Liver (tissue), 9 donors: ENCODE measurements around the gene MED10. TPM values are rescaled to one million over a fixed set of nuclear protein-coding genes. Genes with fewer than 3 reads are reported as not detected.

Source experiments
- DNase-seq: peaks from one replicate; pipeline ENCODE4 v3.0.0-alpha.2; 2017; ENCODE audit warnings: low spot score
- H3K27ac ChIP-seq, 2 donors: one replicate each; pipeline ENCODE4 v1.7.0; 2013; ENCODE audit warnings: inconsistent platforms in 2 of 2, low read length in 2 of 2, control low read depth in 1 of 2, low read depth in 1 of 2, mild to moderate bottlenecking in 1 of 2
- H3K27me3 ChIP-seq, 4 donors: one replicate each; pipeline versions ENCODE4 v1.6.1 to v1.7.0; 2013; ENCODE audit warnings: low read length in 3 of 4, inconsistent platforms in 1 of 4, mild to moderate bottlenecking in 1 of 4, moderate library complexity in 1 of 4; ENCODE audit not compliant: control insufficient read depth in 4 of 4, insufficient read depth in 4 of 4
- H3K36me3 ChIP-seq, 4 donors: one replicate each; pipeline versions ENCODE4 v1.6.1 to v1.7.0; 2013; ENCODE audit warnings: low read length in 3 of 4, mild to moderate bottlenecking in 3 of 4, low read depth in 1 of 4, moderate library complexity in 1 of 4; ENCODE audit not compliant: control insufficient read depth in 4 of 4, insufficient read depth in 3 of 4
- H3K4me1 ChIP-seq, 4 donors: one replicate each; pipeline versions ENCODE4 v1.6.1 to v1.7.0; 2013; ENCODE audit warnings: low read length in 3 of 4, mild to moderate bottlenecking in 3 of 4, moderate library complexity in 1 of 4; ENCODE audit not compliant: control insufficient read depth in 4 of 4, insufficient read depth in 4 of 4
- H3K4me3 ChIP-seq, 3 donors: one replicate each; pipeline versions ENCODE4 v1.6.1 to v1.7.0; 2013; ENCODE audit warnings: low read length in 3 of 3, control low read depth in 1 of 3, low read depth in 1 of 3, mild to moderate bottlenecking in 1 of 3
- H3K9ac ChIP-seq, 2 donors: one replicate each; pipeline ENCODE4 v1.7.0; 2013; ENCODE audit warnings: low read length in 2 of 2, mild to moderate bottlenecking in 2 of 2, moderate library complexity in 2 of 2, control low read depth in 1 of 2, low read depth in 1 of 2
- H3K9me3 ChIP-seq, 4 donors: one replicate each; pipeline versions ENCODE4 v1.6.1 to v1.7.0; 2013; ENCODE audit warnings: low read length in 3 of 4; ENCODE audit not compliant: control insufficient read depth in 4 of 4
- CTCF ChIP-seq: fragments of 150-350 bp; IDR thresholded peaks from 2 replicates; pipeline ENCODE4 v1.5.1; 2017; ENCODE audit warnings: improper control_type of control experiment, low read depth, low read length; ENCODE audit not compliant: missing input control
- FOXA1 ChIP-seq: IDR thresholded peaks from 2 replicates; pipeline ENCODE4 v1.6.1; 2016; ENCODE audit warnings: antibody characterized with exemption
- FOXA2 ChIP-seq: IDR thresholded peaks from 2 replicates; pipeline ENCODE4 v1.6.1; 2016; ENCODE audit warnings: antibody characterized with exemption
- GABPA ChIP-seq, 2 donors: IDR thresholded peaks in 1 of 2; conservative IDR thresholded peaks in 1 of 2; 2 replicates each; pipeline ENCODE4 v1.6.1; 2016; ENCODE audit warnings: antibody characterized with exemption in 2 of 2, mild to moderate bottlenecking in 1 of 2, moderate library complexity in 1 of 2
- HNF4A ChIP-seq, 2 donors: conservative IDR thresholded peaks; 2 replicates each; pipeline ENCODE4 v1.6.1; 2016; ENCODE audit warnings: antibody characterized with exemption in 2 of 2, mild to moderate bottlenecking in 2 of 2
- HNF4G ChIP-seq: IDR thresholded peaks from 2 replicates; pipeline ENCODE4 v1.6.1; 2016; ENCODE audit warnings: antibody characterized with exemption
- JUND ChIP-seq, 2 donors: IDR thresholded peaks; 2 replicates each; pipeline ENCODE4 v1.6.1; 2016; ENCODE audit warnings: antibody characterized with exemption in 2 of 2
- MAX ChIP-seq: IDR thresholded peaks from 2 replicates; pipeline ENCODE4 v1.6.1; 2016; ENCODE audit warnings: antibody characterized with exemption
- NR2F2 ChIP-seq: IDR thresholded peaks from 2 replicates; pipeline ENCODE4 v1.6.1; 2016; ENCODE audit warnings: antibody characterized with exemption
- RAD21 ChIP-seq, 2 donors: IDR thresholded peaks; 2 replicates each; pipeline ENCODE4 v1.6.1; 2016; ENCODE audit warnings: antibody characterized with exemption in 2 of 2, mild to moderate bottlenecking in 2 of 2
- RXRA ChIP-seq, 2 donors: IDR thresholded peaks; 2 replicates each; pipeline ENCODE4 v1.6.1; 2017 to 2018; ENCODE audit warnings: antibody characterized with exemption in 2 of 2, mild to moderate bottlenecking in 1 of 2
- SP1 ChIP-seq: IDR thresholded peaks from 2 replicates; pipeline ENCODE4 v1.6.1; 2018; ENCODE audit warnings: antibody characterized with exemption, mild to moderate bottlenecking
- TAF1 ChIP-seq: conservative IDR thresholded peaks from 2 replicates; pipeline ENCODE4 v1.6.1; 2016; ENCODE audit warnings: antibody characterized with exemption, mild to moderate bottlenecking
- YY1 ChIP-seq: IDR thresholded peaks from 2 replicates; pipeline ENCODE4 v1.6.1; 2016; ENCODE audit warnings: antibody characterized with exemption, mild to moderate bottlenecking
- ZBTB33 ChIP-seq: IDR thresholded peaks from 2 replicates; pipeline ENCODE4 v1.6.1; 2016; ENCODE audit warnings: antibody characterized with exemption
- WGBS: extraction: QIAGEN DNeasy Blood & Tissue Kit; methylation state at CpG from one replicate; pipeline ENCODE4 v1.1.7; 2013; 5-methylcytosine and 5-hydroxymethylcytosine counted together
- polyA plus RNA-seq, 2 donors: library from polyadenylated mRNA; stranded (reverse) in 1 of 2; unstranded in 1 of 2; fragments of 200-250 nt in 1 of 2; fragments of >200 nt in 1 of 2; fragmentation: Nextera tagmentation in 1 of 2; extraction: Ambion mirVana in 1 of 2; gene quantifications; one replicate each; pipeline versions ENCODE4 v1.2.1 to v1.2.3, GENCODE V29; 2013 to 2015
- total RNA-seq, 2 donors: library from RNA; depleted of rRNA; stranded (reverse); fragments of >200 nt; gene quantifications; one replicate each; pipeline ENCODE4 v1.2.3, GENCODE V29; 2014
- donor health status: healthy.
- donor health status: healthy.
- donor health status: healthy.
- donor health status: healthy.
- donor health status: healthy.

MED10 gene
- total and polyA plus RNA-seq, 4 donors, result 6.1 to 31.5 (median 11.5) TPM

GRCh38 chr5:6427694-6428093 lies 49.3 kb upstream of the MED10 start:
- no peak overlapping the region for H3K9ac ChIP-seq
- no peaks in the 10 kb centered on the region for H3K36me3 ChIP-seq
- TF ChIP-seq FOXA2 (no peak), CTCF (no peak), TAF1 (no peak), NR2F2 (no peak), MAX (no peak)
- H3K9me3 ChIP-seq, result no peaks in the 10 kb centered on the region
- DNase-seq, result no peak
- no peak overlapping the region for H3K4me3 ChIP-seq
- H3K4me1 ChIP-seq, result no peaks in the 10 kb centered on the region
- peaks cover 0 to 10% (median 0%) of the 10 kb centered on the region in 4 donors for H3K27me3 ChIP-seq
- no peak overlapping the region for H3K27ac ChIP-seq
- WGBS, result 77% methylated on average over 4 of the region's 4 CpGs

GRCh38 chr5:6424700-6425099 lies 46.4 kb upstream of the MED10 start:
- H3K4me3 ChIP-seq, result no peak overlapping the region
- H3K36me3 ChIP-seq, result no peaks in the 10 kb centered on the region
- TF ChIP-seq HNF4A (conservative IDR thresholded peaks at IDR 0.05) (no peak), YY1 (no peak), TAF1 (no peak), NR2F2 (no peak), GABPA (IDR thresholded peaks at IDR 0.05 in 1 of 2, conservative IDR thresholded peaks at IDR 0.05 in 1 of 2) (no peak)
- DNase-seq, result no peak
- peaks cover 0 to 6% (median 0%) of the 10 kb centered on the region in 4 donors for H3K27me3 ChIP-seq
- no peaks in the 10 kb centered on the region for H3K9me3 ChIP-seq
- H3K9ac ChIP-seq, result no peak overlapping the region
- no peaks in the 10 kb centered on the region for H3K4me1 ChIP-seq
- no peak overlapping the region for H3K27ac ChIP-seq

- WGBS, result 86% methylated on average over 8 of the region's 8 CpGs
Measured at GRCh38 chr5:6424110-6424659, 45.8 kb upstream of the MED10 start.

More at GRCh38 chr5:6424110-6424659, 45.8 kb upstream of the MED10 start:
- Histone ChIP-seq H3K27me3 (peaks cover 0 to 6% (median 0%) of the 10 kb centered on the region in 4 donors), H3K9me3 (no peaks in the 10 kb centered on the region), H3K36me3 (no peaks in the 10 kb centered on the region), H3K9ac (no peak overlapping the region), H3K4me3 (no peak overlapping the region), H3K4me1 (no peaks in the 10 kb centered on the region), H3K27ac (no peak overlapping the region)
- TF ChIP-seq ZBTB33 (no peak), JUND (IDR thresholded peaks at IDR 0.05) (no peak), HNF4G (no peak), RAD21 (IDR thresholded peaks at IDR 0.05) (no peak), SP1 (no peak), RXRA (IDR thresholded peaks at IDR 0.05) (no peak), FOXA1 (no peak)
- no peak for DNase-seq
